Measurements from ENCODE around the gene AGBL3.
"Not testable (repeated sequence)": the region's sequence is repeated elsewhere in the genome, so short reads cannot be mapped to it uniquely, and the experiment has no call there.

The AGBL3 gene

GRCh38 chr7:134966691-134967090, 19.6 kb upstream of the AGBL3 start:
- no peak for DNase-seq

GRCh38 chr7:134968110-134968509, 18.2 kb upstream of the AGBL3 start:
- DNase-seq: no peak

- not testable (repeated sequence) for DNase-seq
Observed at GRCh38 chr7:134981645-134982044, 4.7 kb upstream of the AGBL3 start.

GRCh38 chr7:134985894-134986362, 380 bp upstream of the AGBL3 start:
- no peak for DNase-seq

- DNase-seq: no peak
Observed at GRCh38 chr7:134988161-134988560, 1.9 kb downstream of the AGBL3 start.

GRCh38 chr7:134991469-134992339, 5.4 kb downstream of the AGBL3 start:
- DNase-seq: no peak

- DNase-seq: no peak
Observed at GRCh38 chr7:134992626-134993179, 6.4 kb downstream of the AGBL3 start.

GRCh38 chr7:134993877-134994456, 7.7 kb downstream of the AGBL3 start:
- no peak for DNase-seq

GRCh38 chr7:134995239-134996096, 9.2 kb downstream of the AGBL3 start:
- DNase-seq: no peak

GRCh38 chr7:134996097-134996550, 9.8 kb downstream of the AGBL3 start:
- DNase-seq: no peak

GRCh38 chr7:134997214-134997885, 11.0 kb downstream of the AGBL3 start:
- DNase-seq: no peak

- DNase-seq: no peak
Observed at GRCh38 chr7:134999136-134999535, 12.8 kb downstream of the AGBL3 start.

GRCh38 chr7:135001390-135002165, 15.3 kb downstream of the AGBL3 start:
- DNase-seq: no peak

- no peak for DNase-seq
Observed at GRCh38 chr7:135012229-135012628, 25.9 kb downstream of the AGBL3 start.

- DNase-seq: no peak
Observed at GRCh38 chr7:135023622-135024021, 37.3 kb downstream of the AGBL3 start.

- no peak for DNase-seq
Observed at GRCh38 chr7:135035252-135035651, 48.9 kb downstream of the AGBL3 start.

GRCh38 chr7:135067017-135067416, 80.7 kb downstream of the AGBL3 start:
- DNase-seq: not testable (repeated sequence)

- DNase-seq: no peak
Observed at GRCh38 chr7:135074096-135074495, 87.8 kb downstream of the AGBL3 start.

GRCh38 chr7:135074531-135074930, 88.2 kb downstream of the AGBL3 start:
- no peak for DNase-seq

GRCh38 chr7:135075716-135076115, 89.4 kb downstream of the AGBL3 start:
- no peak for DNase-seq

- DNase-seq: no peak
Observed at GRCh38 chr7:135076882-135077281, 90.6 kb downstream of the AGBL3 start.

- no peak for DNase-seq
Observed at GRCh38 chr7:135077642-135078041, 91.3 kb downstream of the AGBL3 start.
